ENCODE data around the gene EDN2.

Gene EDN2

GRCh38 chr1:41446851-41447610 is 37.5 kb downstream of the EDN2 start:
- Histone ChIP-seq H3K4me3 (ENCODE audit: extremely low read depth, insufficient read depth, low read length, poor library complexity, severe bottlenecking) (no peak overlapping the region), H3K36me3 (ENCODE audit: control insufficient read depth, insufficient read depth, low read length) (no peaks in the 10 kb centered on the region), H3K9me3 (ENCODE audit: control insufficient read depth, low read length) (peaks cover 14% of the 10 kb centered on the region), H3K4me1 (ENCODE audit: control insufficient read depth, insufficient read depth, low read length, poor library complexity, severe bottlenecking) (peaks cover 57% of the 10 kb centered on the region), H3K27ac (ENCODE audit: low read depth, low read length, severe bottlenecking) (no peak overlapping the region)
- WGBS, 2 experiments (ENCODE audit: insufficient coverage in 2 of 2), result 96 to 100% methylated on average over 1 to 5 of the region's 9 CpGs

DNA sequence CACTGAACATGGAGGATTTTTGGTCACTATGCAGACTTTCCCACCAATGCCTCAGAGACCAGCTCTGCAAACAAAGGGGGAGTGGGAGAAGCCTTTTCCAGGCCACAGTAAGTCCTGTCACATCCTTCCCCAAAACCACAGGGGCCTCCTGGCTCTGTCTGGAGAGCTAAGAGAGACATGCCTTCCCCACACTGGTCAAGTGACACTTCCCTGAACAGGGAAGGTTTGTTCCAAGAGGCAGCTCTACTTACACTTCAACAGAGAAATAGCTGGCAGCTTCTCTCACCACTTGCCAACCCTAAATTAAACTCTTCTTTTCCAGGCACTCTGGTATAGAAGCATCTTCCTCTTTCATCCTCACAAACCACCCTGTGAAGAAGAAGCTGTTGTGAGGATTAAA is 39.7 kb downstream of the EDN2 start:
- no peaks in the 10 kb centered on the region for H3K36me3 ChIP-seq (ENCODE audit: control insufficient read depth, insufficient read depth, low read length)
- peaks cover 14% of the 10 kb centered on the region for H3K9me3 ChIP-seq (ENCODE audit: control insufficient read depth, low read length)
- no peak overlapping the region for H3K4me3 ChIP-seq (ENCODE audit: extremely low read depth, insufficient read depth, low read length, poor library complexity, severe bottlenecking)
- H3K4me1 ChIP-seq (ENCODE audit: control insufficient read depth, insufficient read depth, low read length, poor library complexity, severe bottlenecking), result peaks cover 51% of the 10 kb centered on the region
- no peak overlapping the region for H3K27ac ChIP-seq (ENCODE audit: low read depth, low read length, severe bottlenecking)

DNA sequence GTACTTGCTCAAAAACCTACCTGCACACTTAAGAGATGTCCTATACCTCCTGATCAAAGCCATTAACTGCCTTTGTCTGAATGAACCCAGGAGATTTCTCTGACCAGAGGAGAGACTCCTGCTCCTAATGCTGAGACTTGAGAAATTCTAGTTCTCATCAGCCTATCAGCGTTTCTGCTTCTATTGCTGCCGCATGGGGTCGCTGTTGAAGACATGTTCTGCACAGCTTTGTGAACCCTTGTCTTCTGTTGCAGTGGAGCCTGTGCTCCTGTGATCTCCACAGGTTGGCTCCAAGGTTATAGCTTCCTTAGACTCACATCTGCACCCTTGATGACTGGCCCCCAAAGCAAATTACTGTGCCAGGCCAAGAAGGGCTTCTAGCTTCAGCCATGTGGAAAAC is 40.2 kb downstream of the EDN2 start:
- H3K36me3 ChIP-seq (ENCODE audit: control insufficient read depth, insufficient read depth, low read length), result no peaks in the 10 kb centered on the region
- peaks cover 14% of the 10 kb centered on the region for H3K9me3 ChIP-seq (ENCODE audit: control insufficient read depth, low read length)
- 52 to 58% methylated on average over 3 of the region's 3 CpGs for WGBS, 2 experiments (ENCODE audit: insufficient coverage in 2 of 2)
- H3K4me3 ChIP-seq (ENCODE audit: extremely low read depth, insufficient read depth, low read length, poor library complexity, severe bottlenecking), result no peak overlapping the region
- H3K4me1 ChIP-seq (ENCODE audit: control insufficient read depth, insufficient read depth, low read length, poor library complexity, severe bottlenecking), result peaks cover 46% of the 10 kb centered on the region
- no peak overlapping the region for H3K27ac ChIP-seq (ENCODE audit: low read depth, low read length, severe bottlenecking)

DNA sequence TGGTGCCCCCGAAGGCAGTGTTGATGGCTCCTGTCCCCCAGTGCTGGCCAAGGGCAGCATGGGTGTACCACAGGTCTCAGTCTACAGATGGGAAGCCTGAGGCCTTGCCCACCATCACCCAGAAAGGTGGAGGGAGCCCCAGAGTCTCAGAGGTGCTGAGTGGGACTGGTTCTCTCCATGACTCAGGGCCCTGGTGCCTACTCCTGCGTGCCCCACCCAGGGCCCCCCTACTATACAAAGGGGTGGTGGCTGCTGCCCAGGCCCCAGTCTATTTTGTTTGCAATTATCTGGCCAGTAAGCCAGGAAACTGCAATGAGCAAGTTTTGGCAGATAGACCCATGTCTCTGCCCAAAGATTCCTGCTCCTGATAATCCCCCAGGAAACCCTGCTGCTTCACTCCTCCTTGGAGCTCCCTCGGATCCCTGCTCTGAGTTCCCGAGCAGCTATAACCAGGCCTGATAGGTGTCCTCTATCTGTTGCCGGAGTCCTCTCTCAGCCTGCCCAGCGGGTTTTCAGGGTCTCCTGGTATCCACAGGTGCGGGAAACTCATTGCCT is 41.7 kb downstream of the EDN2 start:
- Histone ChIP-seq H3K4me1 (ENCODE audit: control insufficient read depth, insufficient read depth, low read length, poor library complexity, severe bottlenecking) (peaks cover 38% of the 10 kb centered on the region), H3K4me3 (ENCODE audit: extremely low read depth, insufficient read depth, low read length, poor library complexity, severe bottlenecking) (no peak overlapping the region), H3K9me3 (ENCODE audit: control insufficient read depth, low read length) (peaks cover 14% of the 10 kb centered on the region), H3K36me3 (ENCODE audit: control insufficient read depth, insufficient read depth, low read length) (no peaks in the 10 kb centered on the region), H3K27ac (ENCODE audit: low read depth, low read length, severe bottlenecking) (no peak overlapping the region)
- 64 to 73% methylated on average over 6 of the region's 7 CpGs for WGBS, 2 experiments (ENCODE audit: insufficient coverage in 2 of 2)

DNA sequence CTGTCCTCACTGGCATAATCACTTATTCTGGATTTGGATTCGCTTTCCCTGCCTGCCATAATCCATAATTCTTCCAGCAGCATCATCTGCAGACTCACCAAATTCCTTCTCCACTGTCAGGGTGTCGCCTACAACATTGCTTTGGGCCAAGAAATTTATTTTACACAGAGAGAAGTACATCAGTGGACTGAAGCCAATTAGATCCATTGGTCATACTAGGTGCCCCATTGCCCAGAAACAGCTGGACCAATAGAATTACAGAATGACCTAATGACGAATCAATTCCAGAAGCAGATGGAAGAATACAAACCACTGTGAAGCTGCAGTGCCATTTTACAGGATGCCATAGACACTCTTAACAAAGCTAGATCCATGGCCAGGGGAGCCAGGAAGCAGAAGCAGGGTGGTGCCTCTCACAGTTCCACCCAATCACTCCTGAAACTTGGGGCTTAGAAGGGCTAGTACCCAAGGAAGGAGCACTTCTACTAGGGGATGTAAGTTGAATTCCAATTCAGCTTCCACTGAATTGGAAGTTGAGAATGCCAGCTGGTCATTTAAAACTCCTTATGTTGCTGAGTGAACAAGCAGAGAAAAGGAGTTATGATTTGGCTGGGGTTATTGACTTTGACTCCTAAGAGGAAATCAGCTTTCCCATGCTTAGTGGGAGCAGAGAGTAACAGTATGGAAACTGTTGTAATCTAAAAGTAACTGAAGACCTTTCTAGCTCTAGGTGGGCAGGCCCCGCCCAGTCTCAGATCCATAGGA is 44.0 kb downstream of the EDN2 start:
- Histone ChIP-seq H3K27ac (ENCODE audit: low read depth, low read length, severe bottlenecking) (no peak overlapping the region), H3K4me3 (ENCODE audit: extremely low read depth, insufficient read depth, low read length, poor library complexity, severe bottlenecking) (no peak overlapping the region), H3K4me1 (ENCODE audit: control insufficient read depth, insufficient read depth, low read length, poor library complexity, severe bottlenecking) (peaks cover 46% of the 10 kb centered on the region), H3K36me3 (ENCODE audit: control insufficient read depth, insufficient read depth, low read length) (no peaks in the 10 kb centered on the region), H3K9me3 (ENCODE audit: control insufficient read depth, low read length) (peaks cover 14% of the 10 kb centered on the region)
- WGBS, 2 experiments (ENCODE audit: insufficient coverage in 2 of 2), result 86 to 95% methylated on average over 4 of the region's 4 CpGs

- H3K27ac ChIP-seq (ENCODE audit: low read depth, low read length, severe bottlenecking), result no peak overlapping the region
- H3K4me3 ChIP-seq (ENCODE audit: extremely low read depth, insufficient read depth, low read length, poor library complexity, severe bottlenecking), result no peak overlapping the region
- WGBS, 2 experiments (ENCODE audit: insufficient coverage in 2 of 2), result 90 to 95% methylated on average over 5 to 6 of the region's 6 CpGs
- peaks cover 9% of the 10 kb centered on the region for H3K9me3 ChIP-seq (ENCODE audit: control insufficient read depth, low read length)
- peaks cover 57% of the 10 kb centered on the region for H3K4me1 ChIP-seq (ENCODE audit: control insufficient read depth, insufficient read depth, low read length, poor library complexity, severe bottlenecking)
- H3K36me3 ChIP-seq (ENCODE audit: control insufficient read depth, insufficient read depth, low read length), result no peaks in the 10 kb centered on the region
These were observed 45.2 kb downstream of the EDN2 start for GRCh38 chr1:41439234-41439633.

DNA sequence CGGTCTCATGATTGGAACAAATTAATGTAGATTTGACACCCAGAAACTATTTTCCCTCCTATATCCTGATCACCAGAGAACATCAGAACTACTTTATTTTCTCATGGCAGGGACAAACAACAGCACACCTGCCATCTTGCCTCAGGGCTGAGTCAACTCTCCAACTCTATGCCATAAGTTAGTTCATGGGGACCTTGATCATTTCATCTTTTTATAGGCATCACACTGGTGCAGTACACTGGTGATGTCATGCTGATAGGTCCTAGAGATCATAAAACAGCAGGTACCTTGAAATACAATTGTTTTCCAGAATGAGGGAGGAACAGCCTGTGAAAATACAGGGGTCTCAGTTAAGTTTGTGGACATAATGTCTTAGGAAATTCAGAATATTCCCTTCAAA is 45.8 kb downstream of the EDN2 start:
- Histone ChIP-seq H3K9me3 (ENCODE audit: control insufficient read depth, low read length) (peaks cover 3% of the 10 kb centered on the region), H3K4me1 (ENCODE audit: control insufficient read depth, insufficient read depth, low read length, poor library complexity, severe bottlenecking) (peaks cover 62% of the 10 kb centered on the region), H3K36me3 (ENCODE audit: control insufficient read depth, insufficient read depth, low read length) (no peaks in the 10 kb centered on the region), H3K4me3 (ENCODE audit: extremely low read depth, insufficient read depth, low read length, poor library complexity, severe bottlenecking) (no peak overlapping the region), H3K27ac (ENCODE audit: low read depth, low read length, severe bottlenecking) (no peak overlapping the region)
- 83 to 100% methylated on average over 1 of the region's 1 CpG for whole genome bisulfite sequencing, 2 experiments (ENCODE audit: insufficient coverage in 2 of 2)

GRCh38 chr1:41437011-41437355 is 47.5 kb downstream of the EDN2 start:
- no peaks in the 10 kb centered on the region for H3K9me3 ChIP-seq (ENCODE audit: control insufficient read depth, low read length)
- no peaks in the 10 kb centered on the region for H3K36me3 ChIP-seq (ENCODE audit: control insufficient read depth, insufficient read depth, low read length)
- no peak overlapping the region for H3K4me3 ChIP-seq (ENCODE audit: extremely low read depth, insufficient read depth, low read length, poor library complexity, severe bottlenecking)
- H3K27ac ChIP-seq (ENCODE audit: low read depth, low read length, severe bottlenecking), result peak overlapping the region; percentile 98
- 69 to 93% methylated on average over 2 of the region's 3 CpGs for WGBS, 2 experiments (ENCODE audit: insufficient coverage in 2 of 2)
- peaks cover 58% of the 10 kb centered on the region for H3K4me1 ChIP-seq (ENCODE audit: control insufficient read depth, insufficient read depth, low read length, poor library complexity, severe bottlenecking)

DNA sequence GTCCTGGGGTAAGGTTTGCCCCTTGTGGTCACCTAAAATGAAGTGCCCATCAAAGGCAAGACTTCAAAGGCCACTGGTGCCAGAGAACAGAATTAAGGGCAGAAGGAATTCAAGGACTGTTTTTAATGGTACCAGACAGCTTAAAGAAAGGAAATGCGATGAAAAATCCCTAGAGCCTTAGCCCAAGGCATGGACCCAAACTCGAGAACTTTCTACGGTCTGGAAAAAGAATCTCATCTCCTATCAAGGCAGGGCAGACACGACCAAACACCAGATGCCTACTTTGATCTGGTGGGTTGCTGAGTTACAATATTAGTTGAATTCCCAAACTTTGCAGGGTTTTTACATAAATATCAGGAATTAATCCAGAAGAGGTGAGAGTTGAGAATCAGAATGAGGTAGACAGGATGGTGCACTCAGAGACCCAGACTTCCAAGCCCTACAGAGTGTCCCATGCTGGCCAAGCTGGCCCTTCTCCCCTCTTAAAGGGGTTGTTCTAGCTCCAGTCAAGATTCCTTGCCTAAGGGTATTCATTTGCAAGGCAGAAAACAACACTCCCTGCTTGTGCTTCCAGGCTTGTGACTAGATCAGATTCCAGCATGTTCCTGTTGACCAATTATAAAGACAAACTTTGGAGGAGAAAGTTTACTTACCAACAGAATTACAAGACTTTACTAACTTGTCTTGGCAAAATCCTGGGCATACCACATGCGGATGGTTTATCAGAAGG is 48.0 kb downstream of the EDN2 start:
- WGBS, 2 experiments (ENCODE audit: insufficient coverage in 2 of 2), result 92 to 93% methylated on average over 2 to 4 of the region's 5 CpGs
- peaks cover 58% of the 10 kb centered on the region for H3K4me1 ChIP-seq (ENCODE audit: control insufficient read depth, insufficient read depth, low read length, poor library complexity, severe bottlenecking)
- no peaks in the 10 kb centered on the region for H3K9me3 ChIP-seq (ENCODE audit: control insufficient read depth, low read length)
- H3K4me3 ChIP-seq (ENCODE audit: extremely low read depth, insufficient read depth, low read length, poor library complexity, severe bottlenecking), result no peak overlapping the region
- peak overlapping the region; percentile 98 for H3K27ac ChIP-seq (ENCODE audit: low read depth, low read length, severe bottlenecking)
- no peaks in the 10 kb centered on the region for H3K36me3 ChIP-seq (ENCODE audit: control insufficient read depth, insufficient read depth, low read length)

- Histone ChIP-seq H3K4me3 (ENCODE audit: extremely low read depth, insufficient read depth, low read length, poor library complexity, severe bottlenecking) (no peak overlapping the region), H3K36me3 (ENCODE audit: control insufficient read depth, insufficient read depth, low read length) (no peaks in the 10 kb centered on the region), H3K27ac (ENCODE audit: low read depth, low read length, severe bottlenecking) (peak overlapping the region; percentile 98), H3K4me1 (ENCODE audit: control insufficient read depth, insufficient read depth, low read length, poor library complexity, severe bottlenecking) (peaks cover 58% of the 10 kb centered on the region), H3K9me3 (ENCODE audit: control insufficient read depth, low read length) (no peaks in the 10 kb centered on the region)
- 16 to 18% methylated on average over 9 to 13 of the region's 15 CpGs for WGBS, 2 experiments (ENCODE audit: insufficient coverage in 2 of 2)
These were observed 48.8 kb downstream of the EDN2 start for GRCh38 chr1:41435570-41436178.

All from mesodermal cell (in vitro differentiated cells).